Stomach (tissue), 4 donors: ENCODE data around the gene GPLD1.
"Not testable (repeated sequence)": the region's sequence is repeated elsewhere in the genome, so short reads cannot be mapped to it uniquely, and the experiment has no call there.

Experiments
- CTCF ChIP-seq, 7 experiments: fragments of 450-650 bp in 4 of 7; fragments of 200-600 bp in 3 of 7; sonication (generic) in 3 of 7; IDR thresholded peaks; one replicate each; pipeline ENCODE4 v1.5.1; 2016 to 2019; ENCODE audit warnings: antibody characterized with exemption in 7 of 7, control low read depth in 2 of 7, mild to moderate bottlenecking in 1 of 7
- POLR2A ChIP-seq, 4 donors: fragments of 450-650 bp; IDR thresholded peaks; one replicate each; pipeline ENCODE4 v1.6.1; 2016; ENCODE audit warnings: antibody characterized with exemption in 4 of 4, control low read depth in 2 of 4, mild to moderate bottlenecking in 1 of 4, moderate library complexity in 1 of 4

GRCh38 chr6:24414531-24414930 is 74.8 kb downstream of the GPLD1 start:
- not testable (repeated sequence) for TF ChIP-seq CTCF, POLR2A (IDR thresholded peaks at IDR 0.05)
